ENCODE data around the gene UBAP2.
"Not testable (repeated sequence)": the region's sequence is repeated elsewhere in the genome, so short reads cannot be mapped to it uniquely, and the experiment has no call there.

Gene UBAP2

GRCh38 chr9:33962468-33962867 is 86.2 kb downstream of the UBAP2 start:
- not testable (repeated sequence) for DNase-seq

GRCh38 chr9:33959725-33960124 is 89.0 kb downstream of the UBAP2 start:
- DNase-seq, result no peak

GRCh38 chr9:33956544-33956943 is 92.1 kb downstream of the UBAP2 start:
- no peak for DNase-seq

GRCh38 chr9:33952066-33952465 is 96.6 kb downstream of the UBAP2 start:
- no peak for DNase-seq

- DNase-seq, result no peak
Measured at GRCh38 chr9:33950371-33950770, 98.3 kb downstream of the UBAP2 start.

GRCh38 chr9:33946779-33947535 is 101.7 kb downstream of the UBAP2 start:
- DNase-seq, result no peak

- DNase-seq, result no peak
Measured at GRCh38 chr9:33943389-33943788, 105.3 kb downstream of the UBAP2 start.

- DNase-seq, result no peak
Measured at GRCh38 chr9:33942471-33943083, 106.1 kb downstream of the UBAP2 start.

GRCh38 chr9:33939924-33940874 is 108.5 kb downstream of the UBAP2 start:
- DNase-seq, result no peak

- DNase-seq, result no peak
Measured at GRCh38 chr9:33934188-33934878, 114.4 kb downstream of the UBAP2 start.

GRCh38 chr9:33932078-33932807 is 116.4 kb downstream of the UBAP2 start:
- DNase-seq, result no peak

- no peak for DNase-seq
Measured at GRCh38 chr9:33931326-33931725, 117.4 kb downstream of the UBAP2 start.

GRCh38 chr9:33927694-33928093 is 121.0 kb downstream of the UBAP2 start:
- DNase-seq, result no peak

- DNase-seq, result no peak
Measured at GRCh38 chr9:33926746-33927485, 121.8 kb downstream of the UBAP2 start.

GRCh38 chr9:33924978-33925797 is 123.5 kb downstream of the UBAP2 start:
- DNase-seq, result peak; percentile 28

- no peak for DNase-seq
Measured at GRCh38 chr9:33923998-33924701, 124.5 kb downstream of the UBAP2 start.

- no peak for DNase-seq
Measured at GRCh38 chr9:33923079-33923478, 125.6 kb downstream of the UBAP2 start.

GRCh38 chr9:33921967-33922895 is 126.5 kb downstream of the UBAP2 start:
- DNase-seq, result peak; percentile 16

All from CD4-positive, alpha-beta T cell treated with Interleukin-12 subunit alpha and Interleukin-12 subunit beta, for 1 hour (primary cell).